KMS-11 (cell line): Measurements from ENCODE around the gene MPC1.
"Not testable (repeated sequence)": the region's sequence is repeated elsewhere in the genome, so short reads cannot be mapped to it uniquely, and the experiment has no call there.

Experiments used
- H2AFZ ChIP-seq: fragments of 200-600 bp; sonication (generic); 2 replicates; pipeline ENCODE4 v1.6.1; 2016; ENCODE audit warnings: antibody characterized with exemption, mixed run types, low read depth
- H3K27ac ChIP-seq: fragments of 200-600 bp; sonication (generic); 2 replicates; pipeline ENCODE4 v1.6.1; 2016; ENCODE audit warnings: mild to moderate bottlenecking, mixed run types
- H3K27me3 ChIP-seq: fragments of 200-600 bp; sonication (generic); 2 replicates; pipeline ENCODE4 v1.6.1; 2017; ENCODE audit warnings: mild to moderate bottlenecking, low read depth, mixed run types, moderate library complexity; ENCODE audit not compliant: insufficient read depth
- H3K36me3 ChIP-seq: fragments of 200-600 bp; sonication (generic); 2 replicates; pipeline ENCODE4 v1.6.1; 2017; ENCODE audit warnings: mild to moderate bottlenecking, mixed run types; ENCODE audit not compliant: insufficient read depth
- H3K4me1 ChIP-seq: fragments of 200-600 bp; sonication (generic); 2 replicates; pipeline ENCODE4 v1.6.1; 2016; ENCODE audit warnings: mild to moderate bottlenecking, low read depth, mixed run types; ENCODE audit not compliant: poor library complexity, severe bottlenecking
- H3K4me2 ChIP-seq: fragments of 200-600 bp; sonication (generic); 2 replicates; pipeline ENCODE4 v1.7.0; 2016; ENCODE audit warnings: mild to moderate bottlenecking, mixed run types
- H3K4me3 ChIP-seq: fragments of 200-600 bp; sonication (generic); IDR thresholded peaks from 2 replicates; pipeline ENCODE4 v1.6.1; 2017; ENCODE audit warnings: low read depth, low read length, mixed read lengths; ENCODE audit not compliant: insufficient read depth
- H3K79me2 ChIP-seq: fragments of 200-600 bp; sonication (generic); 2 replicates; pipeline ENCODE4 v1.6.1; 2016; ENCODE audit warnings: low read depth, mixed run types; ENCODE audit not compliant: insufficient read depth
- H3K9ac ChIP-seq: fragments of 200-600 bp; sonication (generic); 2 replicates; pipeline ENCODE4 v1.6.1; 2016; ENCODE audit warnings: mild to moderate bottlenecking, mixed run types
- H4K20me1 ChIP-seq: fragments of 200-600 bp; sonication (generic); 2 replicates; pipeline ENCODE4 v1.6.1; 2016; ENCODE audit warnings: mild to moderate bottlenecking, mixed run types; ENCODE audit not compliant: insufficient read depth
- CTCF ChIP-seq: fragments of 200-600 bp; sonication (generic); conservative IDR thresholded peaks from 2 replicates; pipeline ENCODE4 v1.6.1; 2017; ENCODE audit warnings: low read depth, mild to moderate bottlenecking, antibody characterized with exemption, low read length, moderate library complexity, mixed read lengths

The MPC1 gene

GRCh38 chr6:166348305-166348949 lies 34.3 kb downstream of the MPC1 start:
- H2AFZ ChIP-seq: no peak overlapping the region
- H3K4me3 ChIP-seq: no peak overlapping the region
- TF ChIP-seq CTCF: no peak
- no peaks in the 10 kb centered on the region for H4K20me1 ChIP-seq
- no peaks in the 10 kb centered on the region for H3K36me3 ChIP-seq
- H3K79me2 ChIP-seq: no peaks in the 10 kb centered on the region
- no peak overlapping the region for H3K27ac ChIP-seq
- no peak overlapping the region for H3K9ac ChIP-seq
- H3K4me1 ChIP-seq: peaks cover 3% of the 10 kb centered on the region
- no peak overlapping the region for H3K4me2 ChIP-seq
- no peaks in the 10 kb centered on the region for H3K27me3 ChIP-seq

- H3K4me1 ChIP-seq: peaks cover 8% of the 10 kb centered on the region
- H3K27me3 ChIP-seq: no peaks in the 10 kb centered on the region
- no peak overlapping the region for H3K9ac ChIP-seq
- H3K4me2 ChIP-seq: no peak overlapping the region
- peaks cover 5% of the 10 kb centered on the region; the same call in 1 of the 2 replicates for H3K79me2 ChIP-seq
- no peak overlapping the region for H3K27ac ChIP-seq
- no peak for TF ChIP-seq CTCF
- no peaks in the 10 kb centered on the region for H3K36me3 ChIP-seq
- no peak overlapping the region for H2AFZ ChIP-seq
- no peaks in the 10 kb centered on the region for H4K20me1 ChIP-seq
- no peak overlapping the region for H3K4me3 ChIP-seq
Measured at GRCh38 chr6:166346965-166347364, 35.8 kb downstream of the MPC1 start.

- Histone ChIP-seq H3K27me3 (no peaks in the 10 kb centered on the region), H2AFZ (no peak overlapping the region), H3K4me2 (no peak overlapping the region), H3K4me1 (peaks cover 9% of the 10 kb centered on the region), H3K4me3 (no peak overlapping the region), H4K20me1 (no peaks in the 10 kb centered on the region), H3K36me3 (no peaks in the 10 kb centered on the region), H3K79me2 (peaks cover 10% of the 10 kb centered on the region), H3K27ac (no peak overlapping the region), H3K9ac (no peak overlapping the region)
- TF ChIP-seq CTCF: no peak
Measured at GRCh38 chr6:166346449-166346848, 36.3 kb downstream of the MPC1 start.

- peaks cover 17% of the 10 kb centered on the region for H3K4me1 ChIP-seq
Measured at GRCh38 chr6:166345672-166346071, 37.1 kb downstream of the MPC1 start.

GRCh38 chr6:166344921-166345320 lies 37.8 kb downstream of the MPC1 start:
- Histone ChIP-seq H3K4me1 (peaks cover 21% of the 10 kb centered on the region), H3K79me2 (peaks cover 26% of the 10 kb centered on the region)
- H3K4me2 ChIP-seq, H4K20me1 ChIP-seq, H3K4me3 ChIP-seq, H3K27ac ChIP-seq, H2AFZ ChIP-seq, H3K27me3 ChIP-seq, H3K9ac ChIP-seq, H3K36me3 ChIP-seq: not testable (repeated sequence)

More at GRCh38 chr6:166345672-166346071, 37.1 kb downstream of the MPC1 start:
- H3K36me3 ChIP-seq, H3K27me3 ChIP-seq, H3K4me2 ChIP-seq, H4K20me1 ChIP-seq, H3K9ac ChIP-seq, H3K4me3 ChIP-seq, H2AFZ ChIP-seq, H3K27ac ChIP-seq: not testable (repeated sequence)
- H3K79me2 ChIP-seq: peaks cover 18% of the 10 kb centered on the region
